ENCODE data around the gene SNRNP70.
"Not testable (repeated sequence)": the region's sequence is repeated elsewhere in the genome, so short reads cannot be mapped to it uniquely, and the experiment has no call there.

SNRNP70 gene

GRCh38 chr19:49085020-49085867 lies at the start of gene SNRNP70:
SNRNP70 (plus strand) TSS chr19:49085451; CDS start chr19:49086415, 964 bp downstream.
- no peak for TF ChIP-seq CTCF (IDR thresholded peaks at IDR 0.05)

GRCh38 chr19:49036815-49037214 lies 48.4 kb upstream of the SNRNP70 start, which contains the start of gene CGB1:
CGB1 (minus strand) TSS chr19:49036895; CDS start chr19:49036711, 184 bp downstream.
- TF ChIP-seq CTCF (IDR thresholded peaks at IDR 0.05), result peak; percentile 22; the same call in 1 of the 2 replicates

GRCh38 chr19:49042177-49042576 lies 43.1 kb upstream of the SNRNP70 start:
- no peak for TF ChIP-seq CTCF (IDR thresholded peaks at IDR 0.05)

GRCh38 chr19:49043548-49043947 lies 41.7 kb upstream of the SNRNP70 start, which contains the start of gene CGB5:
CGB5 (plus strand) TSS chr19:49043848; CDS start chr19:49044210, 362 bp downstream.
- TF ChIP-seq CTCF (IDR thresholded peaks at IDR 0.05), result not testable (repeated sequence)

GRCh38 chr19:49049011-49049410 lies 36.2 kb upstream of the SNRNP70 start, which contains the start of gene CGB8:
CGB8 (minus strand) TSS chr19:49049111; CDS start chr19:49048739, 372 bp downstream.
- TF ChIP-seq CTCF (IDR thresholded peaks at IDR 0.05), result not testable (repeated sequence)

- TF ChIP-seq CTCF (IDR thresholded peaks at IDR 0.05), result no peak
These were observed 28.9 kb upstream of the SNRNP70 start for GRCh38 chr19:49056101-49056901.

- no peak for TF ChIP-seq CTCF (IDR thresholded peaks at IDR 0.05)
These were observed 27.5 kb upstream of the SNRNP70 start, which contains the start of gene CGB7 for GRCh38 chr19:49057636-49058234. CGB7 (minus strand) TSS chr19:49057749; CDS start chr19:49055375, 2,374 bp downstream.
